Epithelial cell of proximal tubule (primary cell): ENCODE measurements around the gene SULT4A1. TPM values are rescaled to one million over a fixed set of nuclear protein-coding genes. Genes with fewer than 3 reads are reported as not detected.

Experiments
- DNase-seq: peaks from one replicate; pipeline ENCODE4 v3.0.0-alpha.2; 2011; ENCODE audit warnings: low read depth
- H3K4me3 ChIP-seq: 2 replicates; pipeline ENCODE4 v1.5.1; 2011; ENCODE audit warnings: low read depth, mild to moderate bottlenecking, low read length
- total RNA-seq: library from RNA; depleted of rRNA; stranded (reverse); fragments of >200 nt; gene quantifications from 2 replicates; pipeline ENCODE4 v1.2.3, GENCODE V29; 2015
- TF ChIP-seq, protein P1 (sequence below): conservative IDR thresholded peaks from 2 replicates; pipeline ENCODE4 v1.5.1; 2012; ENCODE audit warnings: low read depth, mild to moderate bottlenecking, low read length

The SULT4A1 gene
- total RNA-seq, 1 donor from 2014 or later: 2.1 TPM

DNA sequence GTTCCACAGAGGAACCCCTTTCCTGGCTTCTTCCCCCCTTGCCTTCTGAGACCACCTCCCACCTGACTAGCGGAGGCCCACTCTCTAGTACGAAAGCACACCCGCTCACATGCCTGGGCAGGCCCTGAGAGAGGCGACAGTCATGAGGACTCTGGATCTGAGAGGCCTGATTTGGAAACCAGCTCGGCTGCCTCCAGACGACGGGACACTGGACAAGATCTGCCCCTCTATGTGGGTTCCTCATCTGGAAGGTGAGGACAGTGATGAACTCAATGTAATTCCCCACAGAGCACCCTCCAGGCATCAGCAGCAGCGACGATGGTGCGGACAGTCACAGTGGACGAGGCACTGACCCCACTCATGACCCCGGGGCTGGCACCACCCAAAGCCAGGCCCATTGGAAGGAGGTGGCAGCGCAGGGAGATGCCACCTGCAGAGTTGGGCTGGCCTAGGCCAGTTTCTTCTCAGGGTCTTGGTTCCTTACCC lies 7.5 kb downstream of the SULT4A1 start:
- H3K4me3 ChIP-seq: no peak overlapping the region
- no peak for DNase-seq
- TF ChIP-seq, protein P1, sequence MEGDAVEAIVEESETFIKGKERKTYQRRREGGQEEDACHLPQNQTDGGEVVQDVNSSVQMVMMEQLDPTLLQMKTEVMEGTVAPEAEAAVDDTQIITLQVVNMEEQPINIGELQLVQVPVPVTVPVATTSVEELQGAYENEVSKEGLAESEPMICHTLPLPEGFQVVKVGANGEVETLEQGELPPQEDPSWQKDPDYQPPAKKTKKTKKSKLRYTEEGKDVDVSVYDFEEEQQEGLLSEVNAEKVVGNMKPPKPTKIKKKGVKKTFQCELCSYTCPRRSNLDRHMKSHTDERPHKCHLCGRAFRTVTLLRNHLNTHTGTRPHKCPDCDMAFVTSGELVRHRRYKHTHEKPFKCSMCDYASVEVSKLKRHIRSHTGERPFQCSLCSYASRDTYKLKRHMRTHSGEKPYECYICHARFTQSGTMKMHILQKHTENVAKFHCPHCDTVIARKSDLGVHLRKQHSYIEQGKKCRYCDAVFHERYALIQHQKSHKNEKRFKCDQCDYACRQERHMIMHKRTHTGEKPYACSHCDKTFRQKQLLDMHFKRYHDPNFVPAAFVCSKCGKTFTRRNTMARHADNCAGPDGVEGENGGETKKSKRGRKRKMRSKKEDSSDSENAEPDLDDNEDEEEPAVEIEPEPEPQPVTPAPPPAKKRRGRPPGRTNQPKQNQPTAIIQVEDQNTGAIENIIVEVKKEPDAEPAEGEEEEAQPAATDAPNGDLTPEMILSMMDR: no peak

DNA sequence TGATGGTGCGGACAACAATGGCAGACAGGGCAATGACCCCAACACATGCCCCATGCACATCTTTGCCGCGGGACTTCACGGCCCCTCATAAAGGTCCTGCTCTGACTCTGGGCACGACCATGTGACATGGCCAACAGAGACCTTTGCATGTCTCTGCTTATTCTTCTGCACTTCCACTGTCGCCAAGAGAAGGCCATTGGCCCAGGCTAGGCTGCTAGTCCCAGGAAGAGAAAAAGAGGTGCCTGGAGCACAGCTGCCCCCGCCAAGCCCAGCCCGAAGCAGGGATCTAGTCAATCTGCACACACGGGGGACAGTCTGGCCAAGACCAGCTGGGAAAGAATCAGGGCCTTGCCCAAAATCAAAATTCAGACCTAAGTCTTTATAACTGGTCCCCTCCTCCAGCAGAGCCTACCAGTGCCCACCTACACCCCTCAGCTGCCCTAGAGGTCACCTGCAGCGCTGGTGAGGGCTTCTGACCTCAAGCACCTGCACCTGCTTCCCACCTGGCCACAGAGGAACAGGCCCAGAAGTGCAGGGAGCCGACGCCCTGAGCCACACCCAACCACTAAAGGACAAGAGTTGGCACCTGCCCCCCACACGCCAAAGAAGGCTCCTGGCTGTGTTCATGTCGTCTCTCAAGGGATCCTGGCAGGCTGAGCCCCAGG lies 8.1 kb downstream of the SULT4A1 start:
- TF ChIP-seq, protein P1: no peak
- DNase-seq: no peak
- H3K4me3 ChIP-seq: no peak overlapping the region

DNA sequence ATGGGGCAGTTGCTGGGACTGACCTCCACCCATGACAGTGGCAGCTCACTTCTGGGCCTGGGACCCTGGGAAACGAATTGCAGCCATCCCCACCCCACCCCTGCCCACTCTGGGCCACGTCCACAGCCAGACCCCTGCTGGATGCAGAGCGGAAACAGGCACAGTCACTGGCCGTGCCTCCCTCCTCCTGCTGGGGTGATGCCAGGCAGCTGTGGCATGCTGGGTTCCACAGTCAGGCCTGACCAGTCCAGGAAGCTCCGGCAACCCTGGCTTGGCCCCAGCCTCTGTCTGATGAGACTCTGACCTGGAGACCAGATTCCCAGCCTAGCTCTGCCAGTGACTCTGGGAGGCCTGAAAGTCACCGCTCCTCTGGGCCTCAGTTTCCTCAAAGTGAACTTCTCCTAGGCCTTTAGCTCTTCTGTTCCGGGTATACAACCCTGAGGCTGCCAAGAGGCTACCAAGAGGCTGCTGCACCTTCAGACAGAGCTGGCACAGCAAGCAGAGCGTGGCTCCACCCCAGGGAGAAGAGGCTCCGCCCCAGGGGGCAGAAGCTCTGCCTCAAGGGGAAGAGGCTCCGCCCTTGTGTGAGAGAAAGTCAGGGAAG lies 8.9 kb downstream of the SULT4A1 start:
- no peak overlapping the region for H3K4me3 ChIP-seq
- no peak for DNase-seq
- TF ChIP-seq, protein P1: no peak

DNA sequence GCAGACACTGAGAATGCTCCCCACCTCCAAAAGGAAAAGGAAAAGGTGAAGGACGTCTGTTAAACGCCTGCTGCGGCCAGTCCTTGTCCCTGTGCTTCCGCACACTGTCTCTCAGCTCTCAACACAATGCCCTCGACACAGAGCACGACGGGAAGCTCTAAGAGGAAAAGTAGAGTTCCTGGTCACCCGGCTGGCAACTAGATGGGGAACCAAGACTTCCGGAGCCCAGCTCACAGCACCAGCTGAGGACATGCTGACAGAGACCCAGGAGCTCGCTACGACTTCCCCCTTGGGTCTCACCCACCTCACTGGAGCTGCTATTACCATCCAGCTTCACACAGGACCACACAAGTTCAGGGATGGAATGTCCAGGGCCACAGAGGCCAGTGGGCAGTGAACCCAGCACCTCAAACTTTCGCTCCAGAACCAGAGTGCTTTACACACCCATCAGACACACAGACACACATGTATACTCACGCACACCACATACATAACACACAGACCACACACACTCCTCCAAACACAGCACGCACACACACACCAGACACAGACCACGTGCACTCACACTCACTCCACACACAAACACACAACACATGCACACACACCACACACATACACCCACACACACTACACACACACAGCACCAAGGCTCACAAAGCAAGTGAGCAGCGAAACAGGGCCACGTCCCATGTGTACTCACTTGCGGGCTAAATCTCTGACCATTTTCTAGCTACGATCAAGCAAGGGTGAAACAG lies 9.6 kb downstream of the SULT4A1 start:
- no peak for DNase-seq
- TF ChIP-seq, protein P1: no peak
- no peak overlapping the region for H3K4me3 ChIP-seq

DNA sequence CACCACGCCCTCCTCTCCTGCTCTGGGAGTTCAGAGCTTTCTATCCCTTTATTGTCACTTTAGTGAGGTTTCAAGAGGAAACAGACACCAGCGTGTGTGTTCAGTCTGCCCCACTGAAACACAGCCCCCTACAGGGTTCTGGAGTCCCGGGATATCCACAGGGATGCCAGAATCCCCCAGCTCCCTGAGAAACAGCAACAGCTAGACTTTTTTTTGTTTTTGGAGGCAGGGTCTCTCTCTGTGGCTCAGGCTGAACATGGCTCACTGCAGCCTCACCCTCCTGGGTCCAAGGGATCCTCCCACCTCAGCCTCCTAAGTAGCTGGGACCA lies 10.4 kb downstream of the SULT4A1 start:
- no peak overlapping the region for H3K4me3 ChIP-seq
- TF ChIP-seq, protein P1: no peak
- DNase-seq: no peak

DNA sequence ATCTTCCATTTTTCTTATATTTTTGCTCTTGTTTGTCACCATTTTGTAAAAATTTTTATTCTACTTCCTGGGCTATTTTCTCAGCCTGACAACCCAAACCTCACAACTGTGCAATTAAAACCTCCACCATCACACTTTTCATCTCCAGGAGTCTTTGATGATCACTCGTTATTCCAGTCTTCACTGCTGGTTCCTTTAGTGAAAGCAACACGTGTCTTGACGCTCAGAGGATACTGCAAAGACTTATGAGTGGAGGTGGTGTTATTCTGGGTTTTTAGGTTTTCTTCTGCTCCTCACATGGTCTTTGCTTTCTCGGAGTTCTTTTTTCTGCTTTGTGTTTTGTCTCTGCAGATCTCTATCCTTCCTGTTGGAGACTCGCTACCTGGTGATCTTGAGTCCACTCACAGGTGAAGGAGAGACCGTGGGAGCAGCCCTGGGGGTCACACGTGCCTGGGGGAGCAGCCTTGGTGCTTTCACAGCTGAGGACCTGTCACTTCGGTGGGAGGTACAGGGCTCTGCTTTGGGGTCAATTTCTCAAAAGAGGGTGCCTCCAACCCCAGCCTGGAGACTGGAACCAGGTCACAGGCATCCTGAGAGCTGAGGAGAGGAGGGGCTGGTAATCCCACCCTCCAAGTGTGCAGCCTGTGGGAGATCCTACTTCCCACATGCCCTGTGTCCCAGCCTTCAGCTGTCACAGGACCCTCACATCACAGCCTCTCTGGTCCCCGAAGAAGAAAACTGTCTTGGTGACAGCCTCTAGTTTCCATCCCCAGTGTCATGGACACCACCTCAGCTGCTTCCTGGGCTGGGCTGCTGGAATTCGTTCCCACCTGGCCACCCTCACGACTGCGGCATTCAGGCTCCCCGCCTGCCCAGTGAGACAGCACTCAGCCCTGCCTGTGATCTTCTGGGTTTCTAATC lies 11.0 kb downstream of the SULT4A1 start:
- TF ChIP-seq, protein P1: no peak
- H3K4me3 ChIP-seq: no peak overlapping the region
- DNase-seq: no peak
